Endothelial cell of hepatic sinusoid (primary cell): ENCODE measurements around the gene GSTA2.
"Not testable (repeated sequence)": the region's sequence is repeated elsewhere in the genome, so short reads cannot be mapped to it uniquely, and the experiment has no call there.

Source experiments
- in situ Hi-C: cut with HindIII; loops from 2 replicates; pipeline ENCODE4 v1.10.0; 2017; ENCODE audit warnings: low sequenced_read_pairs

Gene GSTA2

DNA sequence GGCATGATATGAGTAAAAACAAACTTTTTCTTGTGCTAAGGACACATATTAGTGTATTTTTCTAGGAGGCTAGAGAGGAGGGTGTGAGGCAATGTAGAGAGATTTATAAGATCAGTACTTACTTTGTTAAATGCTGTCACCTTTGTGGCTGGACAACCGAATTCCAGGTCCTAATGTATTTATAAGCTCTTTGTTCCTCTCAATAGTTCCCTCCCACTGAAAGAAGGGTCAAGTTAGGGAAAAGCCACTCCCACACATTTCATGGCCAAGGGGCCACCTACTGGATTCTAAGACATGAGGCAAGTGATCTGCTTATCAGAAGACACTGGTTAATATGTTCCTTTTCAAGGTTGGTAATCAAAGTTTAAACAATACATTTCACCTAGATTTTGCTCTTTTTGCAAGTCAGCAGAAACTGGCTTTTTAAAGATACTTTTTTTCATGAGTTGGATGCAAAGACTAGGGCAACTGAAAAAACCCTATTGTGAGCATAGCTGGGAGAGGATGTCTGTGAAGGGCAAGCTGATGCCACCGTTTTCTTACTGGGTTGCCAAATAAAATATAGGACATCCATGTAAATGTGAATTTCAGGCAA lies at the start of gene GSTA2:
Gene GSTA2 (minus strand): TSS at position 154 of the 595 bp plus-strand sequence. CDS start 5,528 bp downstream, outside the sequence.
- in situ Hi-C loops = not testable (repeated sequence)

- in situ Hi-C loops = not testable (repeated sequence)
Observed at GRCh38 chr6:52809777-52810176, 46.5 kb upstream of the GSTA2 start.

GRCh38 chr6:52808660-52809059 lies 45.4 kb upstream of the GSTA2 start:
- in situ Hi-C loops = no loop called here

DNA sequence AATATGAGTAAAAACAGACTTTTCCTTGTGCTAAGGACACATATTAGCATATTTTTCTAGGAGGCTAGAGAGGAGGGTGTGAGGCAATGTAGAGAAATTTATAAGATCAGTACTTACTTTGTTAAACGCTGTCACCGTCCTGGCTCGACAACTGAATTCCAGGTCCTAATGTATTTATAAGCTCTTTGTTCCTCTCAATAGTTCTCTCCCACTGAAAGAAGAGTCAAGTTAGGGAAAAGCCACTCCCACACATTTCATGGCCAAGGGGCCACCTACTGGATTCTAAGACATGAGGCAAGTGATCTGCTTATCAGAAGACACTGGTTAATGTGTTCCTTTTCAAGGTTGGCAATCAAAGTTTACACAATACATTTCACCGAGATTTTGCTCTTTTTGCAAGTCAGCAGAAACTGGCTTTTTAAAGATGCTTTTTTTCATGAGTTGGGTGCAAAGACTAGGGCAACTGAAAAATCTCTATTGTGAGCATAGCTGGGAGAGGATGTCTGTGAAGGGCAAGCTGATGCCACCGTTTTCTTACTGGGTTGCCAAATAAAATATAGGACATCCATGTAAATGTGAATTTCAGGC lies 40.5 kb upstream of the GSTA2 start, which contains the start of gene GSTA1:
Gene GSTA1 (minus strand): TSS at position 149 of the 588 bp plus-strand sequence. CDS start 4,549 bp downstream, outside the sequence.
- in situ Hi-C loops = not testable (repeated sequence)

GRCh38 chr6:52802806-52803205 lies 39.5 kb upstream of the GSTA2 start:
- in situ Hi-C loops = no loop called here

GRCh38 chr6:52801188-52801841 lies 38.0 kb upstream of the GSTA2 start:
- in situ Hi-C loops = no loop called here

- in situ Hi-C loops = not testable (repeated sequence)
Observed at GRCh38 chr6:52799272-52799671, 36.0 kb upstream of the GSTA2 start.

DNA sequence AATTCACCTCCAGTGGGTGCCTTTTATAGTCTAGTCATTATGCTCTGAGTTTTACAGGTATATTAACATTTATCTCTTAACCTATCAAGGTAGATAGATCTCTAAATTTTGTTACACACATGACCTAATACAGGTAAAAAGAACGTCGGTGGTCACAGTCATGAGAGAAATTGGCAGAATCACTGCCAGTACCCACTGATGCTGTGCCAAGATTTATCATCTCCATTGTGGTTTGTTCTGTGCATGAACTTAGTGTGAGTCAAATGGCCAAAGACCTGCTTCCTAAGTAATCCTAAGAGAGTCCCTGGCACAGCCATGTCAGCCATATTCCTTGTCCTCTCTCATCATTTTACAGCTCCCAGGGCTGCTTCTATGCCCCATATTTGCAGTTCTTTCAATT lies 31.1 kb upstream of the GSTA2 start:
- in situ Hi-C loops = not testable (repeated sequence)

- in situ Hi-C loops = no loop called here
Observed at GRCh38 chr6:52790861-52791260, 27.6 kb upstream of the GSTA2 start.

- in situ Hi-C loops = not testable (repeated sequence)
Observed at GRCh38 chr6:52789658-52790057, 26.4 kb upstream of the GSTA2 start.

DNA sequence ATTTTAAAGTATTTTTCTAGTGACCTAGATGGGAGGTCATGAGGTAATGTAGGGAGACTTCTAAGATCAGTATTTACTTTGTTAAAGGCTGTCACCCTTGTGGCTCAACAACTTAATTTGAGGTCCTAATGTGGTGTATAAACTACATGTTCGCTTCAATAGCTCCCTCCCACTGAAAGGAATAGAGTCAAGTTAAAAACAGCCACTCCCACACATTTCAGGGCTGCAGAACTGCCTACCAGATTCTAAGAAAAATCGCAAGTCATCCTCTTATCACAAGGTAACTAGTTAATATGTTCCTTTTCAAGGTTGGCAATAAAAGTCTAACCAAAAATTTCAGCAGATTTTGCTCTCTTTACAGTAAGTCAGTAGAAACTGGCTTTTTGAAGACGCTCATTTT lies 25.2 kb upstream of the GSTA2 start:
- in situ Hi-C loops = no loop called here

DNA sequence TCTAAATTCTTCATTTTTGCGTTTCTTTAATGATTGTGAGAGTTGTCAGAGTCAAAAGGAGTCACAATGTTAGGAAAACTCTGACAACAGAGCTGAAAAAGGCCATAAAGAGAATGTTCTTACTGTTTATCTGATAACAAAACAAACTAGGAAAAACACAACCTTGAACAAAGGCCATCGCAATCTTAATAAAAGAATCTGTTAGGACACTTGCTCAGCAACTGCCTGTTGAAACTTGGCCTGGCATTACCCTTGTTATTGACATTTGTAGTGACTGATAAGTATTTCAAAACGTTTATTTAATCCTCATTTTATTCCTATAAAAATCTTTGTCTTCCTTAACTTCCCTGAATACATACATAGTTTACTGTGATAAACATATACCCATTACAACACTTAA lies 24.6 kb upstream of the GSTA2 start:
- in situ Hi-C loops = no loop called here

DNA sequence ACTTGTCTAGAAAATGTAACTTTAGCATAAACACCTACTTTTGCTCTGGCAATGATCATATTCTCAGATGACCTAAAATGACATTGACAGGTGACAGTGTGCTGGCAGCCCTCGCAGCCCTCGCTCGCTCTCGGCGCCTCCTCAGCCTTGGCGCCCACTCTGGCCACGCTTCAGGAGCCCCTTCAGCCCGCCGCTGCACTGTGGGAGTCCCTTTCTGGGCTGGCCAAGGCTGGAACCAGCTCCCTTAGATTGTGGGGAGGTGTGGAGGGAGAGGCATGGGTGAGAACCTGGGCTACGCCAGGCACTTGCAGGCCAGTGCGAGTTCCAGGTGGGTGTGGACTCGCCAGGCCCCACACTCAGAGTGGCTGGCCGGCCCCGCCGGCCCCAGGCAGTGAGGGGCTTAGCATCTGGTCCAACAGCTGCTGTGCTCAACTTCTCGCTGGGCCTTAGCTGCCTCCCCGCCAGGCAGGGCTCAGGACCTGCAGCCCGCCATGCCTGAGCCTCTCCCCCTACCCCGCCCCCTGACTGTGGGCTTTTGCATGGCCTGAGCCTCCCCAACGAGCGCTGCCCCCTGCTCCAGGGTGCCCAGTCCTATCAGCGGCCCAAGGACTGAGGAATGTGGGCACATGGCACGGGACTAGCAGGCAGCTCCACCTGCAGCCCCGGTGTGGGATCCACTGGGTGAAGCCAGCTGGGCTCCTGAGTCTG lies 23.1 kb upstream of the GSTA2 start:
- in situ Hi-C loops = no loop called here

- in situ Hi-C loops = not testable (repeated sequence)
Observed at GRCh38 chr6:52782696-52783274, 19.5 kb upstream of the GSTA2 start.

DNA sequence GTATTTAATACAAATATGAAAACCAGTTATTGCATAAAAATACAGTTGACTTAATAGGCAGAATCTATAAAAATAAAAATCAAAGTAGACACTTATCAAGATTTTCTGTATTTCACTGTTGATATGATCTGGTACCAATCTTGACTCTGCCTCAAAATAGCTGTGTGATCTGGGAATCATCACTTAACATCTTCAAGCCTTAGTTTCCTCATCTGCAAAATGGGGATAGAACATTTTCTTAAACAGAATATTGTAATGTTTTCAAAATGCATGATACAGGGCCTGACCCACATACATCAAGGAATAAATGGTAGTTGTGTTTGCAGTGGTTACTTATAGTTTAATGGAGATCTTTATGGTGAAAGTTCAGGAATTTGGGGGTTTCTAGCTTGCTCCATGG lies 18.9 kb upstream of the GSTA2 start:
- in situ Hi-C loops = not testable (repeated sequence)

GRCh38 chr6:52779237-52779636 lies 16.0 kb upstream of the GSTA2 start:
- in situ Hi-C loops = no loop called here

- in situ Hi-C loops = not testable (repeated sequence)
Observed at GRCh38 chr6:52776711-52777351, 13.6 kb upstream of the GSTA2 start.

DNA sequence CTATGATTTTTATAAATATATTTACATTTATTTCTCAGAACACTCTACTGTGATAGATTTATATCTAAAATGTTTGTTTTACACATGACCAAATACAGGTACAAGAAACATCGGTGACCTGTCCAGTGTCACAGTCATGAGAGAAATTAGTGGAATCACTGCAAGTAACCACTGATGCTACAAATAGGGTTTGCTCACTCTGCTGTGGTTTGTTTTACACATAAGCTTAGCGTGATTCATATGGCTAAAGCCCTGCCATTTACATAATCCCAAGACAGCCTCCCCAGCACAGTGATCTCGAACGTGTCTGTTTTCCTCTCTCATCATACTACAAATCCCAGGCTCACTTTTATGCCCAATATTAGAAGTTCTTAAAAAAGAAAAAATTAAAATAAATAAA lies 6.1 kb upstream of the GSTA2 start:
- in situ Hi-C loops = not testable (repeated sequence)

DNA sequence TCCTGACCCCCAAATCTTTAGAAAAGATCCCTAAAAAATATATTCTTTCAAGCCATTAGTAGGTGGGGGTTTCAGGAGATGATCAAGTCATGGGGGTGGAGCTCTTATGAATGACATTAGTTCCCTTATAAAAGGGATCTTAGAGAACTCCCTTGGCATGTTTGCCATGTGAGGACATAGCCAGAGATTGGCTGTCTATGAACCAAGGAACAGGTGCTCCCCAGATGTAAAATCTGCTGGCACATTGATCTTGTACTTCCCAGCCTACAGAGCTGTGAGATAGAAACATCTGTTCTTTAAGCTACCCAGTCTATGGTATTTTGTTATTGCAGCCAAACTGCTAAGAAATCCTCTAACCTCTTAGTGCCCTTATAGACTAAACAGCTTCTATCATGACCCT lies 4.4 kb upstream of the GSTA2 start:
- in situ Hi-C loops = not testable (repeated sequence)

- in situ Hi-C loops = not testable (repeated sequence)
Observed at GRCh38 chr6:52761673-52762491, 1.4 kb downstream of the GSTA2 start.
